Osteoblast (primary cell): ENCODE measurements around the gene MRM1. TPM values are rescaled to one million over a fixed set of nuclear protein-coding genes. Genes with fewer than 3 reads are reported as not detected.

Experiments
- DNase-seq: peaks from one replicate; pipeline ENCODE4 v3.0.0; 2011; ENCODE audit warnings: low spot score, mixed read lengths; ENCODE audit not compliant: insufficient read length; ENCODE audit errors: missing footprints
- H2AFZ ChIP-seq: 2 replicates; pipeline ENCODE4 v1.6.0; 2011; ENCODE audit warnings: mild to moderate bottlenecking, low read length
- H3K27ac ChIP-seq: 2 replicates; pipeline ENCODE4 v1.5.1; 2011; ENCODE audit warnings: mild to moderate bottlenecking, low read depth, low read length, moderate library complexity
- H3K27me3 ChIP-seq: 2 replicates; pipeline ENCODE4 v1.6.0; 2012; ENCODE audit warnings: mild to moderate bottlenecking, control low read depth, inconsistent platforms, low read length, moderate library complexity; ENCODE audit not compliant: insufficient read depth
- H3K36me3 ChIP-seq: 2 replicates; pipeline ENCODE4 v1.5.1; 2011; ENCODE audit warnings: mild to moderate bottlenecking, low read length, control low read depth, moderate library complexity; ENCODE audit not compliant: insufficient read depth
- H3K4me1 ChIP-seq: 2 replicates; pipeline ENCODE4 v1.5.1; 2011; ENCODE audit warnings: mild to moderate bottlenecking, low read length, control low read depth, moderate library complexity; ENCODE audit not compliant: insufficient read depth
- H3K4me2 ChIP-seq: 2 replicates; pipeline ENCODE4 v1.6.0; 2011; ENCODE audit warnings: mild to moderate bottlenecking, low read length; ENCODE audit not compliant: insufficient read depth
- H3K4me3 ChIP-seq: fragments of 200-600 bp; sonication (generic); 3 replicates; pipeline ENCODE4 v1.5.1; 2012; ENCODE audit warnings: mild to moderate bottlenecking, low read length, inconsistent platforms; ENCODE audit not compliant: insufficient read depth
- H3K79me2 ChIP-seq: 2 replicates; pipeline ENCODE4 v1.6.0; 2012; ENCODE audit warnings: mild to moderate bottlenecking, low read length, control low read depth, inconsistent platforms; ENCODE audit not compliant: insufficient read depth
- H3K9me3 ChIP-seq: 2 replicates; pipeline ENCODE4 v1.5.1; 2011; ENCODE audit warnings: low read depth, low read length, control low read depth
- H4K20me1 ChIP-seq: 2 replicates; pipeline ENCODE4 v1.6.0; 2012; ENCODE audit warnings: mild to moderate bottlenecking, low read length, control low read depth; ENCODE audit not compliant: insufficient read depth
- CTCF ChIP-seq: IDR thresholded peaks from 2 replicates; pipeline ENCODE4 v1.5.1; 2011; ENCODE audit warnings: mild to moderate bottlenecking, low read depth, low read length, moderate library complexity; ENCODE audit errors: extremely low read depth
- total RNA-seq: library from RNA; depleted of rRNA; stranded (reverse); fragments of >200 nt; gene quantifications from 2 replicates; pipeline ENCODE4 v1.2.3, GENCODE V29; 2012

MRM1 gene
- total RNA-seq, 1 donor, result 4.0 TPM

GRCh38 chr17:36597866-36598777 is 3.3 kb upstream of the MRM1 start:
- peaks cover 4% of the 10 kb centered on the region for H3K36me3 ChIP-seq
- no peaks in the 10 kb centered on the region for H3K27me3 ChIP-seq
- H3K4me1 ChIP-seq, result peaks cover 16% of the 10 kb centered on the region
- H3K79me2 ChIP-seq, result peaks cover 17% of the 10 kb centered on the region
- H4K20me1 ChIP-seq, result peaks cover 9% of the 10 kb centered on the region
- no peak for TF ChIP-seq CTCF
- H3K4me3 ChIP-seq, result no peak overlapping the region
- H3K9me3 ChIP-seq, result no peaks in the 10 kb centered on the region
- no peak overlapping the region for H2AFZ ChIP-seq
- no peak for DNase-seq
- H3K4me2 ChIP-seq, result no peak overlapping the region
- H3K27ac ChIP-seq, result no peak overlapping the region

GRCh38 chr17:36598951-36599401 is 2.4 kb upstream of the MRM1 start:
- H3K4me1 ChIP-seq, result peaks cover 17% of the 10 kb centered on the region
- H3K27me3 ChIP-seq, result no peaks in the 10 kb centered on the region
- H3K27ac ChIP-seq, result no peak overlapping the region
- H2AFZ ChIP-seq, result no peak overlapping the region
- DNase-seq, result peak; percentile 48
- no peak overlapping the region for H3K4me3 ChIP-seq
- TF ChIP-seq CTCF, result no peak
- no peaks in the 10 kb centered on the region for H3K9me3 ChIP-seq
- peaks cover 21% of the 10 kb centered on the region for H3K79me2 ChIP-seq
- H3K4me2 ChIP-seq, result no peak overlapping the region
- H3K36me3 ChIP-seq, result peaks cover 4% of the 10 kb centered on the region
- H4K20me1 ChIP-seq, result peaks cover 9% of the 10 kb centered on the region

- Histone ChIP-seq H3K79me2 (peaks cover 26% of the 10 kb centered on the region), H2AFZ (no peak overlapping the region), H3K4me2 (no peak overlapping the region), H3K4me3 (no peak overlapping the region), H3K9me3 (no peaks in the 10 kb centered on the region), H3K27me3 (no peaks in the 10 kb centered on the region), H3K36me3 (peaks cover 4% of the 10 kb centered on the region), H3K27ac (no peak overlapping the region), H4K20me1 (peaks cover 12% of the 10 kb centered on the region), H3K4me1 (peaks cover 17% of the 10 kb centered on the region)
- DNase-seq, result no peak
- no peak for TF ChIP-seq CTCF
Observed at GRCh38 chr17:36599546-36600250, 1.7 kb upstream of the MRM1 start.

GRCh38 chr17:36600465-36600864 is 918 bp upstream of the MRM1 start:
- H3K27ac ChIP-seq, result peak overlapping the region; percentile 86

More at GRCh38 chr17:36600465-36600864, 918 bp upstream of the MRM1 start:
- no peak for DNase-seq
- Histone ChIP-seq H3K36me3 (peaks cover 4% of the 10 kb centered on the region), H4K20me1 (peaks cover 13% of the 10 kb centered on the region), H3K4me3 (peak overlapping the region; percentile 98), H3K27me3 (no peaks in the 10 kb centered on the region), H3K79me2 (peaks cover 27% of the 10 kb centered on the region), H3K4me2 (peak overlapping the region; percentile 99), H3K4me1 (peaks cover 17% of the 10 kb centered on the region), H2AFZ (no peak overlapping the region), H3K9me3 (no peaks in the 10 kb centered on the region)
- TF ChIP-seq CTCF, result no peak
